Neural cell (in vitro differentiated cells): ENCODE results near the gene MVK. TPM values are rescaled to one million over a fixed set of nuclear protein-coding genes. Genes with fewer than 3 reads are reported as not detected.

ENCODE experiments used
- H2AFZ ChIP-seq: fragments of 200-600, 300-800 bp; sonication (generic), shearing (Covaris generic); 2 replicates; pipeline ENCODE4 v1.6.0; 2014; ENCODE audit warnings: low read depth, mild to moderate bottlenecking, antibody characterized with exemption, low read length, moderate library complexity
- H3F3A ChIP-seq: fragments of 200-600 bp; shearing (Covaris generic); 2 replicates; pipeline ENCODE4 v1.6.1; 2016; ENCODE audit warnings: mild to moderate bottlenecking, moderate library complexity, mixed read lengths, antibody characterized with exemption, low read length; ENCODE audit not compliant: insufficient read depth, poor library complexity, severe bottlenecking
- H3K27ac ChIP-seq: fragments of 200-600, 300-800 bp; sonication (generic), shearing (Covaris generic); 2 replicates; pipeline ENCODE4 v1.5.1; 2014; ENCODE audit warnings: mild to moderate bottlenecking, low read length, moderate library complexity
- H3K27me3 ChIP-seq: fragments of 300-800, 200-600 bp; sonication (generic), shearing (Covaris generic); 2 replicates; pipeline ENCODE4 v1.6.0; 2014; ENCODE audit warnings: mild to moderate bottlenecking, low read depth, low read length, moderate library complexity; ENCODE audit not compliant: insufficient read depth
- H3K36me3 ChIP-seq: fragments of 300-800, 200-600 bp; sonication (generic), shearing (Covaris generic); 2 replicates; pipeline ENCODE4 v1.5.1; 2014; ENCODE audit warnings: mild to moderate bottlenecking, antibody characterized with exemption, low read length, moderate library complexity; ENCODE audit not compliant: insufficient read depth
- H3K4me2 ChIP-seq: fragments of 300-800, 200-600 bp; sonication (generic), shearing (Covaris generic); 2 replicates; pipeline ENCODE4 v1.6.0; 2014; ENCODE audit warnings: mild to moderate bottlenecking, low read length
- H3K4me3 ChIP-seq: fragments of 300-800, 200-600 bp; sonication (generic), shearing (Covaris generic); 2 replicates; pipeline ENCODE4 v1.5.1; 2014; ENCODE audit warnings: mild to moderate bottlenecking, low read length, moderate library complexity
- H3K79me2 ChIP-seq: fragments of 200-600 bp; shearing (Covaris generic); replicated peaks from 2 replicates; pipeline ENCODE4 v1.6.0; 2014; ENCODE audit warnings: mild to moderate bottlenecking, low read length, moderate library complexity; ENCODE audit not compliant: insufficient read depth
- H3K9ac ChIP-seq: fragments of 300-800, 200-600 bp; sonication (generic), shearing (Covaris generic); 2 replicates; pipeline ENCODE4 v1.6.1; 2016; ENCODE audit warnings: mild to moderate bottlenecking, low read length, mixed read lengths
- H3K9me2 ChIP-seq: fragments of 200-600 bp; shearing (Covaris generic); 2 replicates; pipeline ENCODE4 v1.6.1; 2016; ENCODE audit warnings: mild to moderate bottlenecking, low read length, mixed read lengths; ENCODE audit not compliant: insufficient read depth
- H3K9me3 ChIP-seq: fragments of 200-600, 300-800 bp; sonication (generic), shearing (Covaris generic); 2 replicates; pipeline ENCODE4 v1.6.1; 2016; ENCODE audit warnings: mild to moderate bottlenecking, mixed run types, low read length, moderate library complexity, mixed read lengths
- H4K20me1 ChIP-seq: fragments of 200-600 bp; shearing (Covaris generic); 2 replicates; pipeline ENCODE4 v1.6.1; 2016; ENCODE audit warnings: mild to moderate bottlenecking, mixed run types; ENCODE audit not compliant: insufficient read depth
- EP300 ChIP-seq: fragments of 450-650 bp; conservative IDR thresholded peaks from 2 replicates; pipeline ENCODE4 v1.6.1; 2014; ENCODE audit warnings: antibody characterized with exemption, mild to moderate bottlenecking, moderate library complexity; ENCODE audit not compliant: poor library complexity, severe bottlenecking
- EZH2 ChIP-seq: fragments of 200-600, 300-800 bp; shearing (Covaris generic), sonication (generic); IDR thresholded peaks from 2 replicates; pipeline ENCODE4 v1.6.1; 2014; ENCODE audit warnings: antibody characterized with exemption, low read length, borderline replicate concordance, mild to moderate bottlenecking; ENCODE audit not compliant: insufficient read depth, poor library complexity, severe bottlenecking
- MXI1 ChIP-seq: fragments of 450-650 bp; conservative IDR thresholded peaks from 2 replicates; pipeline ENCODE4 v1.6.1; 2014; ENCODE audit warnings: antibody characterized with exemption, mild to moderate bottlenecking; ENCODE audit not compliant: poor library complexity, severe bottlenecking
- POLR2AphosphoS5 ChIP-seq: IDR thresholded peaks from 2 replicates; pipeline ENCODE4 v1.6.1; 2012
- RAD21 ChIP-seq: fragments of 450-650 bp; conservative IDR thresholded peaks from 2 replicates; pipeline ENCODE4 v1.6.1; 2014; ENCODE audit warnings: antibody characterized with exemption, mild to moderate bottlenecking, moderate library complexity
- SMC3 ChIP-seq: fragments of 450-650 bp; conservative IDR thresholded peaks from 2 replicates; pipeline ENCODE4 v1.6.1; 2014; ENCODE audit warnings: antibody characterized with exemption, mild to moderate bottlenecking, moderate library complexity; ENCODE audit not compliant: poor library complexity
- TAF1 ChIP-seq: IDR thresholded peaks from 2 replicates; pipeline ENCODE4 v1.6.1; 2012; ENCODE audit warnings: low read depth
- polyA plus RNA-seq: library from polyadenylated mRNA; depleted of rRNA; stranded (reverse); fragments of >200 nt; gene quantifications from 2 replicates; pipeline ENCODE4 v1.2.3, GENCODE V29; 2014
- TF ChIP-seq, protein P1 (sequence below): IDR thresholded peaks from 2 replicates; pipeline ENCODE4 v1.6.1; 2012; ENCODE audit warnings: borderline replicate concordance
- TF ChIP-seq, protein P2 (sequence below): fragments of 450-650 bp; IDR thresholded peaks from 2 replicates; pipeline ENCODE4 v1.5.1; 2014; ENCODE audit warnings: antibody characterized with exemption, mild to moderate bottlenecking, moderate library complexity; ENCODE audit not compliant: poor library complexity, severe bottlenecking

The MVK gene
- polyA plus RNA-seq, 1 donor from 2014 or later = 45.7 TPM

- H3K27me3 ChIP-seq = no peaks in the 10 kb centered on the region
- no peak overlapping the region for H2AFZ ChIP-seq
- no peaks in the 10 kb centered on the region for H3K9me2 ChIP-seq
- no peaks in the 10 kb centered on the region for H3K36me3 ChIP-seq
- H4K20me1 ChIP-seq = no peaks in the 10 kb centered on the region
- no peak overlapping the region for H3K9ac ChIP-seq
- no peak for TF ChIP-seq MXI1
- no peak for TF ChIP-seq TAF1
- no peak for TF ChIP-seq EZH2
- TF ChIP-seq POLR2AphosphoS5 = no peak
- no peak for TF ChIP-seq SMC3
- TF ChIP-seq, protein P1, sequence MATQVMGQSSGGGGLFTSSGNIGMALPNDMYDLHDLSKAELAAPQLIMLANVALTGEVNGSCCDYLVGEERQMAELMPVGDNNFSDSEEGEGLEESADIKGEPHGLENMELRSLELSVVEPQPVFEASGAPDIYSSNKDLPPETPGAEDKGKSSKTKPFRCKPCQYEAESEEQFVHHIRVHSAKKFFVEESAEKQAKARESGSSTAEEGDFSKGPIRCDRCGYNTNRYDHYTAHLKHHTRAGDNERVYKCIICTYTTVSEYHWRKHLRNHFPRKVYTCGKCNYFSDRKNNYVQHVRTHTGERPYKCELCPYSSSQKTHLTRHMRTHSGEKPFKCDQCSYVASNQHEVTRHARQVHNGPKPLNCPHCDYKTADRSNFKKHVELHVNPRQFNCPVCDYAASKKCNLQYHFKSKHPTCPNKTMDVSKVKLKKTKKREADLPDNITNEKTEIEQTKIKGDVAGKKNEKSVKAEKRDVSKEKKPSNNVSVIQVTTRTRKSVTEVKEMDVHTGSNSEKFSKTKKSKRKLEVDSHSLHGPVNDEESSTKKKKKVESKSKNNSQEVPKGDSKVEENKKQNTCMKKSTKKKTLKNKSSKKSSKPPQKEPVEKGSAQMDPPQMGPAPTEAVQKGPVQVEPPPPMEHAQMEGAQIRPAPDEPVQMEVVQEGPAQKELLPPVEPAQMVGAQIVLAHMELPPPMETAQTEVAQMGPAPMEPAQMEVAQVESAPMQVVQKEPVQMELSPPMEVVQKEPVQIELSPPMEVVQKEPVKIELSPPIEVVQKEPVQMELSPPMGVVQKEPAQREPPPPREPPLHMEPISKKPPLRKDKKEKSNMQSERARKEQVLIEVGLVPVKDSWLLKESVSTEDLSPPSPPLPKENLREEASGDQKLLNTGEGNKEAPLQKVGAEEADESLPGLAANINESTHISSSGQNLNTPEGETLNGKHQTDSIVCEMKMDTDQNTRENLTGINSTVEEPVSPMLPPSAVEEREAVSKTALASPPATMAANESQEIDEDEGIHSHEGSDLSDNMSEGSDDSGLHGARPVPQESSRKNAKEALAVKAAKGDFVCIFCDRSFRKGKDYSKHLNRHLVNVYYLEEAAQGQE = no peak
- TF ChIP-seq, protein P2, sequence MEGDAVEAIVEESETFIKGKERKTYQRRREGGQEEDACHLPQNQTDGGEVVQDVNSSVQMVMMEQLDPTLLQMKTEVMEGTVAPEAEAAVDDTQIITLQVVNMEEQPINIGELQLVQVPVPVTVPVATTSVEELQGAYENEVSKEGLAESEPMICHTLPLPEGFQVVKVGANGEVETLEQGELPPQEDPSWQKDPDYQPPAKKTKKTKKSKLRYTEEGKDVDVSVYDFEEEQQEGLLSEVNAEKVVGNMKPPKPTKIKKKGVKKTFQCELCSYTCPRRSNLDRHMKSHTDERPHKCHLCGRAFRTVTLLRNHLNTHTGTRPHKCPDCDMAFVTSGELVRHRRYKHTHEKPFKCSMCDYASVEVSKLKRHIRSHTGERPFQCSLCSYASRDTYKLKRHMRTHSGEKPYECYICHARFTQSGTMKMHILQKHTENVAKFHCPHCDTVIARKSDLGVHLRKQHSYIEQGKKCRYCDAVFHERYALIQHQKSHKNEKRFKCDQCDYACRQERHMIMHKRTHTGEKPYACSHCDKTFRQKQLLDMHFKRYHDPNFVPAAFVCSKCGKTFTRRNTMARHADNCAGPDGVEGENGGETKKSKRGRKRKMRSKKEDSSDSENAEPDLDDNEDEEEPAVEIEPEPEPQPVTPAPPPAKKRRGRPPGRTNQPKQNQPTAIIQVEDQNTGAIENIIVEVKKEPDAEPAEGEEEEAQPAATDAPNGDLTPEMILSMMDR = no peak
- TF ChIP-seq EP300 = no peak
- TF ChIP-seq RAD21 = no peak
- no peak overlapping the region for H3K4me2 ChIP-seq
- H3F3A ChIP-seq = no peaks in the 10 kb centered on the region
- H3K9me3 ChIP-seq = no peaks in the 10 kb centered on the region
- no peaks in the 10 kb centered on the region for H3K79me2 ChIP-seq
- no peak overlapping the region for H3K4me3 ChIP-seq
- no peak overlapping the region for H3K27ac ChIP-seq
Measured at GRCh38 chr12:109645194-109645593, 71.6 kb downstream of the MVK start.

GRCh38 chr12:109645708-109646107 is 72.1 kb downstream of the MVK start:
- no peaks in the 10 kb centered on the region for H3K27me3 ChIP-seq
- TF ChIP-seq POLR2AphosphoS5 = no peak
- no peak for TF ChIP-seq TAF1
- no peak for TF ChIP-seq MXI1

More at GRCh38 chr12:109645708-109646107, 72.1 kb downstream of the MVK start:
- no peaks in the 10 kb centered on the region for H3K9me3 ChIP-seq
- no peaks in the 10 kb centered on the region for H3K36me3 ChIP-seq
- H3K9ac ChIP-seq = no peak overlapping the region
- no peak overlapping the region for H3K4me2 ChIP-seq
- no peaks in the 10 kb centered on the region for H3K79me2 ChIP-seq
- no peak overlapping the region for H2AFZ ChIP-seq
- no peak overlapping the region for H3K4me3 ChIP-seq
- no peaks in the 10 kb centered on the region for H3K9me2 ChIP-seq
- no peaks in the 10 kb centered on the region for H4K20me1 ChIP-seq
- H3K27ac ChIP-seq = no peak overlapping the region
- H3F3A ChIP-seq = no peaks in the 10 kb centered on the region

Other genes with a start within 250 kb of the MVK start
- gene MYO1H, start 225.9 kb upstream of the MVK start, polyA plus RNA-seq = 9.2 and 10.6 TPM in 2 replicates
- gene KCTD10, start 96.5 kb upstream of the MVK start, polyA plus RNA-seq = 69.4 and 69.9 TPM in 2 replicates
- 21.7 and 22.6 TPM in 2 replicates for gene UBE3B, start 96.2 kb upstream of the MVK start, polyA plus RNA-seq
- 43.2 and 52.6 TPM in 2 replicates for gene MMAB, start 290 bp upstream of the MVK start, polyA plus RNA-seq
- 6.4 and 8.5 TPM in 2 replicates for gene FAM222A, start 140.0 kb downstream of the MVK start, polyA plus RNA-seq